C4-2B (cell line): ENCODE results near the gene PDF.

Experiments used
- ZFX ChIP-seq: fragments of 450-650 bp; IDR thresholded peaks from 2 replicates; pipeline ENCODE4 v1.6.1; 2017
- TF ChIP-seq, protein P1 (sequence below): fragments of 450-650 bp; conservative IDR thresholded peaks from 2 replicates; pipeline ENCODE4 v1.5.1; 2017; ENCODE audit warnings: mild to moderate bottlenecking

GRCh38 chr16:69301187-69301586, 29.2 kb downstream of the PDF start:
- TF ChIP-seq, protein P1, sequence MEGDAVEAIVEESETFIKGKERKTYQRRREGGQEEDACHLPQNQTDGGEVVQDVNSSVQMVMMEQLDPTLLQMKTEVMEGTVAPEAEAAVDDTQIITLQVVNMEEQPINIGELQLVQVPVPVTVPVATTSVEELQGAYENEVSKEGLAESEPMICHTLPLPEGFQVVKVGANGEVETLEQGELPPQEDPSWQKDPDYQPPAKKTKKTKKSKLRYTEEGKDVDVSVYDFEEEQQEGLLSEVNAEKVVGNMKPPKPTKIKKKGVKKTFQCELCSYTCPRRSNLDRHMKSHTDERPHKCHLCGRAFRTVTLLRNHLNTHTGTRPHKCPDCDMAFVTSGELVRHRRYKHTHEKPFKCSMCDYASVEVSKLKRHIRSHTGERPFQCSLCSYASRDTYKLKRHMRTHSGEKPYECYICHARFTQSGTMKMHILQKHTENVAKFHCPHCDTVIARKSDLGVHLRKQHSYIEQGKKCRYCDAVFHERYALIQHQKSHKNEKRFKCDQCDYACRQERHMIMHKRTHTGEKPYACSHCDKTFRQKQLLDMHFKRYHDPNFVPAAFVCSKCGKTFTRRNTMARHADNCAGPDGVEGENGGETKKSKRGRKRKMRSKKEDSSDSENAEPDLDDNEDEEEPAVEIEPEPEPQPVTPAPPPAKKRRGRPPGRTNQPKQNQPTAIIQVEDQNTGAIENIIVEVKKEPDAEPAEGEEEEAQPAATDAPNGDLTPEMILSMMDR = no peak
- no peak for TF ChIP-seq ZFX
